ENCODE measurements around the gene NAV3. TPM values are rescaled to one million over a fixed set of nuclear protein-coding genes. Genes with fewer than 3 reads are reported as not detected.

Gene NAV3
- polyA plus RNA-seq, 3 donors from 2014 or later, result not detected

- Mint-ChIP-seq H3K27me3 (ENCODE audit: low read depth in 3 of 3) (no peaks in the 10 kb centered on the region), H3K9me3 (peaks cover 0 to 16% (median 9%) of the 10 kb centered on the region in 6 donors), H3K4me3 (no peak overlapping the region), H3K27ac (no peak overlapping the region), H3K36me3 (no peaks in the 10 kb centered on the region), H3K4me1 (no peaks in the 10 kb centered on the region)
- no peak for DNase-seq
Observed at GRCh38 chr12:77816196-77816595, 14.5 kb upstream of the NAV3 start.

DNA sequence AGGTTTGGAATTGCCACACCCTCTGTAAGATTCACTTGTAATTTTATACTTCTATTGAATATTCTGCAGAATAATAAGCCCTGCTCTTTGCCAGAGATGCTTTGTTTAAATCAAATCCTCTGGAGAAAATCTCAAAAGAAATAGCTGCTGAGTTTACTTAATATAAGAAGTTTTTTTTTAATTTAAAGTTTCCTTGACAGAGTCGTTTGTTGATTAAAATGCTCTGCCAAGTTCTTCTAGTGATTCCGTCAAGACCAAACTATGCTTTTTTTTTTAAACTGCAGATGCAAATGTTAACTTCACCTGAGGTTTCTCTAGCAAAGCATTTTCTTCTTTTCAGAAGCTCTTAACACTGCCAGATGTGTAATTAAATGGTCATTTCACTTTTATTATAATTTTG is 13.4 kb upstream of the NAV3 start:
- no peaks in the 10 kb centered on the region for H3K27me3 Mint-ChIP-seq (ENCODE audit: low read depth in 3 of 3)

DNA sequence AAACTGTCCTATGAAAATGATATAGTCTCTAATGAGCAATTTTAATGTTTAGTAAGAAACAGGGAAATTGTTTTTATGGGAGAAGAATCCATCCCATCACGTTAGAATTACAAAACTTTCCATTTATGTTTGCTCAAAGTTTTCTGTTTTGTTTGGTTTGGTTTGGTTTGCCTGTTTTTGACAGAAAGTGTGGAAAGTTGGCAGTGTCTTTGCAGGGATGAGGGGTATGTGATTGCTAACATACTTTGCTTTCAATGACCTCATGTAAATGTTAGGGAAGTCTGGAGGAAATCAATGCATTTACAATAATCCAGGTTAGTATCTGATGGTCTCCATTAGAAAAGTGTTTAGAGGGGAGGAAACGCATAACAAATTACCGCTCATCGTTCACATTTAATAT is 12.3 kb upstream of the NAV3 start:
- no peak overlapping the region for H3K4me3 Mint-ChIP-seq
- H3K27ac Mint-ChIP-seq, result no peak overlapping the region
- H3K36me3 Mint-ChIP-seq, result no peaks in the 10 kb centered on the region
- no peaks in the 10 kb centered on the region for H3K27me3 Mint-ChIP-seq (ENCODE audit: low read depth in 3 of 3)
- no peak for DNase-seq
- H3K9me3 Mint-ChIP-seq, result peaks cover 2 to 24% (median 16%) of the 10 kb centered on the region in 6 donors
- H3K4me1 Mint-ChIP-seq, result no peaks in the 10 kb centered on the region

More for the DNA sequence above, 13.4 kb upstream of the NAV3 start:
- DNase-seq, result no peak
- H3K27ac Mint-ChIP-seq, result no peak overlapping the region
- H3K4me1 Mint-ChIP-seq, result no peaks in the 10 kb centered on the region
- no peak overlapping the region for H3K4me3 Mint-ChIP-seq
- no peaks in the 10 kb centered on the region for H3K36me3 Mint-ChIP-seq
- H3K9me3 Mint-ChIP-seq, result peaks cover 0 to 18% (median 9%) of the 10 kb centered on the region in 6 donors

DNA sequence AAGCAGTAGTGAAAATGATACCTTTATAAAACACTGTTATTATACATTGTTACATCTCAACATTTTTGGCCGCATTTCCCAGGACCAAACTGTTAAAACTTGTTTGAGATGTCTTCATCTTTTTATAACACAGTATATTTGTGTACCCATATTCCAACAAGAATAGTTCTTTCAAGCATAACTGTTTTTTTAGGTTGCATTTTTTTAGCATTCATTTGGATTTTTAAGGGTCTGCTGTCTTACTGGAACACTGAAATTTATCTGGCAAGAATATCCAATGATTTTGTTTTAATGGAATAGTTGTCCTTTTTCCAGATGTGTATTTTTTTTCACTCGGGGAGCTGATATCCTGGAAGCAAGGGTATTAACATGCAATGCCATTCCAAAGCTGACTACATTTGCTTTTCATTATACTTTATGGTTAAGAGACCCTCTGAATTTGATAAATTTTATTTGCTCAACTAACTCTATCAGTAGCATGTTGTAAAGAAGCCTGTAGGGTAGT is 8.9 kb upstream of the NAV3 start:
- Mint-ChIP-seq H3K9me3 (peaks cover 4 to 26% (median 18%) of the 10 kb centered on the region in 6 donors), H3K4me3 (no peak overlapping the region), H3K4me1 (no peaks in the 10 kb centered on the region), H3K36me3 (peaks cover 0 to 3% (median 0%) of the 10 kb centered on the region in 3 donors), H3K27ac (no peak overlapping the region), H3K27me3 (ENCODE audit: low read depth in 3 of 3) (no peaks in the 10 kb centered on the region)
- no peak for DNase-seq

DNA sequence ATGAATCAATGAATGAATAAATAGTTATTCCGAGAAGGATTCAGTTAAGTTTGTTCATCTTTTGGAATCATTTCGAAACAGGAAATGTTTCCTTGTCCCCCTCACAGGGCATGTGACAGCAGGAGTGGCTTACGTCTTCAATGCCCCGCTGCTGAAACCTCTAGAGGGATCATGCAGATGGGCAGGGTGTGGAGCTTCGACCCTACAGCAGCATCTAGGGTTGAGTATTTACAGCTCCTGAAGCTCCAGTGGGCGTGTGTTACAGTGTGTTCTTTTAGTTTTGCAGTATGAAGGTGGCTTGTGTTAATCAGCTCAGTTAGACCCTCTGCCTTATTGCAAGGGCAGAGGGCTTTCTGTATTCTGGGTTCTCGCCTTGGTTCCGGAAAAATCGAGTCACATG is 2.6 kb downstream of the NAV3 start:
- Mint-ChIP-seq H3K36me3 (no peaks in the 10 kb centered on the region), H3K4me3 (no peak overlapping the region), H3K9me3 (peaks cover 4 to 50% (median 13%) of the 10 kb centered on the region in 6 donors), H3K27me3 (ENCODE audit: low read depth in 3 of 3) (peaks cover 0 to 2% (median 2%) of the 10 kb centered on the region in 3 donors), H3K4me1 (no peaks in the 10 kb centered on the region), H3K27ac (peak overlapping the region in 1 of 6 donors; percentile 52)
- no peak for DNase-seq

DNA sequence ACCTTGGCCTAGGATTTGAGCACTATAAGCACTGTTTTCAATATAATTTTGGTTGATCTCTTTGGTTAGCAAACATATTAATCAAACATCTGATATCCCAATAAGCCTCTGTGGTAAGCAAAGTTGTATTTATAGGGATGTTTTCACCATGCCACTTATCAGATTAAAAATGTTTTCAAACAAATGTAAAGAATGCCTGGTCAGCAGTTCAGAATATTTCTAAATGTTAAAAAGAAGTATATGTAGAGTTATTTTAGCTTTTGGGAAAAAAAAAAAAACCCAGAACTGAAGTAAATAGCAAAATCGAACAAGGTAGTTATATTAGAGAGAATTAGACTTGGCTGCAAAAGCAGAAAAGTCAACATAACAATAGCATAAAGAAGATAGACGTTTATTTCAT is 3.9 kb downstream of the NAV3 start:
- Mint-ChIP-seq H3K36me3 (no peaks in the 10 kb centered on the region), H3K4me1 (no peaks in the 10 kb centered on the region), H3K4me3 (no peak overlapping the region), H3K27me3 (ENCODE audit: low read depth in 3 of 3) (peaks cover 0 to 2% (median 2%) of the 10 kb centered on the region in 3 donors), H3K27ac (no peak overlapping the region), H3K9me3 (peaks cover 5 to 53% (median 17%) of the 10 kb centered on the region in 6 donors)
- DNase-seq, result no peak

DNA sequence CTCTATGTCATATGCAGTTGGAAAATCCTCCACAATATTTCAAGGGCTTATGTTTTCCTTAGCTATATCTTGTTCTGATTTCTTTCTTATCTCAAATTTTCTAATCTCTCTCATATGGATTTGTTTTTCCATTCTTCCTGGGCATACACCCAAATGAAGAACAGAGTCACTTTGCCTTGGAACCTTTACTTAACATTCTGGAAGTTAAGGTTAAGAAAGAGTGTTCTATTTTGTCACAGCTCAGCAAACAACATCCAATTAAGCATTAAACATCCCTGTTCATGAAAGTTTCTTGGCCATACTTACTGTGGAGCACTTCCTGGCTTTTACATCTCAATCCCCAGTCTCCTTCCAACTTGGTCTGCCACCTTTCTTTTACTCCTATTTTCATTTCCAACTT is 5.3 kb downstream of the NAV3 start:
- no peak overlapping the region for H3K27ac Mint-ChIP-seq
- peaks cover 5 to 42% (median 15%) of the 10 kb centered on the region in 6 donors for H3K9me3 Mint-ChIP-seq
- H3K4me3 Mint-ChIP-seq, result no peak overlapping the region
- no peaks in the 10 kb centered on the region for H3K4me1 Mint-ChIP-seq
- H3K27me3 Mint-ChIP-seq (ENCODE audit: low read depth in 3 of 3), result peaks cover 0 to 2% (median under 1%) of the 10 kb centered on the region in 3 donors
- no peak for DNase-seq
- H3K36me3 Mint-ChIP-seq, result no peaks in the 10 kb centered on the region

DNA sequence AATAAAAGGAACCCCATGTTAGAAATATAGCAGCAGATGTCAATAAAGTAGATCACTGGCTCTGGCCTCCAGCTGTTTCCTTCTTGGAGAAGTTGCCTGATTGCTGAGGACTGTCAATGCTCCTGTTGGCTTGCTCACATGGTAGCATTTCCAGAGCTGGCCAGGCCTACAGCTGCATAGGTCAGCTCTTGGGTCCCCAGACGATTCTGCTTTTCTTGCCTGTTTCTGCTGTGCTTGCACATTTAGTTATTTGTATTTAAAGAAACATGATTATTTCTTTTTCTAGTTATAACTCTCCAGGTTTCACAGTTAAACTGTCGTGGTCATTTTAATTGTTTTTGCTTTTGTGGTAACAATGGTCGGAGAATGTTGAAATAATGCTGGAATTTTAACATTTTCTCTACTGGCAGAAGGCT is 7.2 kb downstream of the NAV3 start:
- no peak for DNase-seq
- Mint-ChIP-seq H3K27me3 (ENCODE audit: low read depth in 3 of 3) (peaks cover 0 to 2% (median 0%) of the 10 kb centered on the region in 3 donors), H3K27ac (no peak overlapping the region), H3K4me3 (no peak overlapping the region), H3K36me3 (no peaks in the 10 kb centered on the region), H3K9me3 (peaks cover 5 to 46% (median 19%) of the 10 kb centered on the region in 6 donors), H3K4me1 (no peaks in the 10 kb centered on the region)

DNA sequence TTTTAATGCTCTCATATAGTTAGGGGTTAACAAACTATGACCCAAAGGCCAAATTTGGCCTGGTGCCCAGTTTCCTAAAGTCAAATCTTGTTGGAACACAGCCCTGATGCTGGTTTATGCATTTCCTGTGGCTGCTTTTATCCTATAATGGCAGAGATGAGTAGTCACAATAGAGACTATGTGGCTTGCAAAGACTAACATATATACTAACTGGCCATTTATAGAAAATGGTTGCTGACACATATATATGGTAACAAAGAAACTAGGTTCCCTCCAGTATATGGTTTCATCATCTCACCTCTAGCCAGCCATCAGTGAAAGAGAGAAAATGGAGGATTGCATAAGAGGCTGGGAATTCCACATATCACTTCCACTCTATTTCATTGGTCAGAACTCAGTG is 10.8 kb downstream of the NAV3 start:
- Mint-ChIP-seq H3K27me3 (ENCODE audit: low read depth in 3 of 3) (no peaks in the 10 kb centered on the region), H3K27ac (no peak overlapping the region), H3K4me1 (no peaks in the 10 kb centered on the region), H3K4me3 (no peak overlapping the region), H3K36me3 (no peaks in the 10 kb centered on the region), H3K9me3 (peaks cover 6 to 31% (median 9%) of the 10 kb centered on the region in 6 donors)
- no peak for DNase-seq

GRCh38 chr12:77842430-77842829 is 11.7 kb downstream of the NAV3 start:
- H3K9me3 Mint-ChIP-seq, result peaks cover 6 to 32% (median 10%) of the 10 kb centered on the region in 6 donors
- H3K27ac Mint-ChIP-seq, result no peak overlapping the region
- H3K4me1 Mint-ChIP-seq, result no peaks in the 10 kb centered on the region
- H3K4me3 Mint-ChIP-seq, result no peak overlapping the region
- no peak for DNase-seq
- H3K27me3 Mint-ChIP-seq (ENCODE audit: low read depth in 3 of 3), result peaks cover 0 to 2% (median 0%) of the 10 kb centered on the region in 3 donors
- H3K36me3 Mint-ChIP-seq, result no peaks in the 10 kb centered on the region

GRCh38 chr12:77845831-77846230 is 15.1 kb downstream of the NAV3 start:
- Mint-ChIP-seq H3K36me3 (no peaks in the 10 kb centered on the region), H3K27me3 (ENCODE audit: low read depth in 3 of 3) (peaks cover 0 to 2% (median 0%) of the 10 kb centered on the region in 3 donors), H3K9me3 (peaks cover 4 to 39% (median 10%) of the 10 kb centered on the region in 6 donors), H3K4me1 (no peaks in the 10 kb centered on the region), H3K27ac (no peak overlapping the region), H3K4me3 (no peak overlapping the region)
- no peak for DNase-seq

GRCh38 chr12:77847060-77847541 is 16.4 kb downstream of the NAV3 start:
- peaks cover 3 to 43% (median 13%) of the 10 kb centered on the region in 6 donors for H3K9me3 Mint-ChIP-seq
- no peak overlapping the region for H3K27ac Mint-ChIP-seq
- no peaks in the 10 kb centered on the region for H3K36me3 Mint-ChIP-seq
- peaks cover 0 to 2% (median 0%) of the 10 kb centered on the region in 3 donors for H3K27me3 Mint-ChIP-seq (ENCODE audit: low read depth in 3 of 3)
- no peak for DNase-seq
- H3K4me3 Mint-ChIP-seq, result no peak overlapping the region
- H3K4me1 Mint-ChIP-seq, result no peaks in the 10 kb centered on the region

DNA sequence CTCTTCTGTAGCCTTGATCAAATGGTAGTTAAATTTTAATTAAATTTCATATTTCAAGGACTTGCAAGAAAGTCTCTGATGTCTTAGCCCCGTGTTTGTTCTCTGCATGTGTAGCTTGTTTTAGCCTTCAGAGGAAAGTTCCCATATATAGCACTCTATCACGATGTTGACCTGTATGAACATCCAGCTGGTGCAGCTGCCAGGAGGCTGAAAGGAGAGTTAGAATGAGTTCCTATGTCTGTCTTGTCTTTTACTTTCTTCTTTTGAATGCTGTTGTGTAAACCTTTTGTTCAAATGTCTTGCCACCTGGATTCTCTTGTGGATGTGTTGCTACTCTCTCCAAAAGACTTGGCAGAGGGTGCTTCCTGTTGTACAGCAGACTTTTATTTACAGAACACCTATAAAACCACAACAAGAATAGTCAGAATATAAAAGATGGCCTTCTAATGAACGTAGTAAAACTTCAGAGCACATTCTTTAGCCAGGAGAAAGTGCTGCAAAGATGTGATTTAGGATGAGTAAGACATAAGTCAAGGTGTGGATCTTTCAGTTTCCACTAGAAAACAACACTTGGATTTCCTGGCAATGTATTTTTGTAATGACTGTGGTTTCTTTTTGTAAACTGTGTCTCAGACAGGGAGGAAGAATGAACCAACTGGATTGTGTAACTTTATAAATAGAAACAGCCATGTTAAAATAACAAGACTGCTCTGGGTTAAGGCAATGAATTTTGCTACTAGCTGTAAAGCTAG is 17.2 kb downstream of the NAV3 start:
- Mint-ChIP-seq H3K27ac (no peak overlapping the region), H3K27me3 (ENCODE audit: low read depth in 3 of 3) (peaks cover 0 to 2% (median 0%) of the 10 kb centered on the region in 3 donors), H3K4me3 (no peak overlapping the region), H3K4me1 (no peaks in the 10 kb centered on the region), H3K9me3 (peaks cover 3 to 40% (median 11%) of the 10 kb centered on the region in 6 donors), H3K36me3 (no peaks in the 10 kb centered on the region)
- no peak for DNase-seq

- Mint-ChIP-seq H3K9me3 (peaks cover 0 to 45% (median 7%) of the 10 kb centered on the region in 6 donors), H3K27ac (no peak overlapping the region), H3K27me3 (ENCODE audit: low read depth in 3 of 3) (peaks cover 0 to 2% (median 0%) of the 10 kb centered on the region in 3 donors), H3K4me3 (no peak overlapping the region), H3K4me1 (no peaks in the 10 kb centered on the region), H3K36me3 (no peaks in the 10 kb centered on the region)
- no peak for DNase-seq
Observed at GRCh38 chr12:77850129-77850528, 19.4 kb downstream of the NAV3 start.

Data from immature natural killer cell (primary cell).